Mucosa of gallbladder (tissue), 1 donor: ENCODE measurements around the gene RDM1. TPM values are rescaled to one million over a fixed set of nuclear protein-coding genes. Genes with fewer than 3 reads are reported as not detected.

Source experiments
- DNase-seq: peaks from one replicate; pipeline ENCODE4 v3.0.0-alpha.2; 2020; ENCODE audit warnings: low spot score
- total RNA-seq: library from RNA; stranded (reverse); gene quantifications from one replicate; pipeline ENCODE4 v1.2.1, GENCODE V29; 2021
- donor health status: DM: no; HTN: no; CAD: no.

Gene RDM1
- total RNA-seq, 1 donor from 2014 or later = 0.75 TPM

DNA sequence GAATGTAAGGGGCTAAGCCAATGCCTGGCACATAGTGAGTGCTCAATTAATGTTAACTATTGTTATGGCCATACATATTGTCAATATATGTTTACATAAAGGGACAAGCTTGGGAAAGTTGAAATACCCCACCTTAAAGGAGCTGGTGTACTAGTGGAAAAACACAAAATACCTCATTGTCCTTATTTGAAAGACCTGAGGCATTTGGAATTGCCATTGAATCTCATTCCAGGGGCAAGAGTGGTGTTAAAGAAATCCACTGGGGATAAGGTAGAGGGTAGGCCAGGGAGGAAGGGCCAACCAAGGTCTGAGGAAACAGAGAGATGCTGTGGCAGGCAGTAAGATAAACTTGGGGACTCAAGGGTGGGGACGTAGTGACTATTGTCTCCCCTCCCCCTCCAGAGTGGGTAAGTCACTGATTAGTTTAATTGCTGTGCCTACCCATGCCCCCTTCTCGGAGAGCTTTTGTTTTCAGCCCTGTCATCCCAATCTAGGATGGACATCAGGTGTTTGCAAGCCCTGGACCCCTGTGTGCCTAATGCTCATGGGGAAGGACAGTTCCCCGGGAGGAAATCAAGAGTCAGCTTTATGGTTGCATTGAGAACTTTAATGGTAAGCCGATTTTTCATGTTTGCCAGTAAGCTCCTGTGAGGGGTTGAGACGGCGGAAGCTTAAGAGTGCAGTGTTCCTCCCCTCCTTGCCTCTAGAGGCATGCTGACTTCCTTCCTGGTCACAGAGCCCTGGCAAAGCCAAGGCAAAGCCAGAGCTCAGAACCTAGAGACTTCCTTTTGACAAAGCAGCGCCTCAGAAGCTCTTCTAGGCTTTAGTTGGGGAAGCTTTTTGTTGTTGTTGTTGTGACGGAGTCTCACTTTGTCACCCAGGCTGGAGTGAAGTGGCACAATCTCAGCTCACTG, 59.4 kb downstream of the RDM1 start:
- no peak for DNase-seq

- no peak for DNase-seq
These were observed 61.8 kb downstream of the RDM1 start, which contains the start of gene HEATR9 for GRCh38 chr17:35868737-35869136. Gene HEATR9, minus strand, starts transcription at chr17:35868891. Its CDS starts 149 bp downstream, at chr17:35868742.

Other genes with a start within 250 kb of the RDM1 start
- 7.9 TPM for gene RASL10B, start 199.1 kb downstream of the RDM1 start, total RNA-seq
- not detected for gene GAS2L2, start 177.5 kb downstream of the RDM1 start, total RNA-seq
- not detected for gene C17orf50, start 169.9 kb downstream of the RDM1 start, total RNA-seq
- gene MMP28, start 135.1 kb downstream of the RDM1 start, total RNA-seq = 32.8 TPM
- 130 TPM for gene TAF15, start 121.3 kb downstream of the RDM1 start, total RNA-seq
- gene HEATR9, start 61.9 kb downstream of the RDM1 start, total RNA-seq = 0.09 TPM
- 14.9 TPM for gene CCL5, start 50.4 kb downstream of the RDM1 start, total RNA-seq
- gene LYZL6, start 12.9 kb upstream of the RDM1 start, total RNA-seq = not detected
- 0.35 TPM for gene CCL16, start 50.7 kb upstream of the RDM1 start, total RNA-seq
- gene CCL14, start 56.0 kb upstream of the RDM1 start, total RNA-seq = 43.3 TPM
- gene CCL15, start 70.8 kb upstream of the RDM1 start, total RNA-seq = 9.4 TPM
- 2.2 TPM for gene CCL23, start 87.2 kb upstream of the RDM1 start, total RNA-seq
- 0.66 TPM for gene CCL18, start 133.5 kb upstream of the RDM1 start, total RNA-seq
- 31.7 TPM for gene CCL3, start 159.4 kb upstream of the RDM1 start, total RNA-seq
- gene CCL4, start 173.1 kb upstream of the RDM1 start, total RNA-seq = 27.6 TPM
- gene TBC1D3B, start 245.9 kb upstream of the RDM1 start, total RNA-seq = 6.0 TPM